ENCODE measurements around the gene PLB1. TPM values are rescaled to one million over a fixed set of nuclear protein-coding genes. Genes with fewer than 3 reads are reported as not detected.

Gene PLB1, protein sequence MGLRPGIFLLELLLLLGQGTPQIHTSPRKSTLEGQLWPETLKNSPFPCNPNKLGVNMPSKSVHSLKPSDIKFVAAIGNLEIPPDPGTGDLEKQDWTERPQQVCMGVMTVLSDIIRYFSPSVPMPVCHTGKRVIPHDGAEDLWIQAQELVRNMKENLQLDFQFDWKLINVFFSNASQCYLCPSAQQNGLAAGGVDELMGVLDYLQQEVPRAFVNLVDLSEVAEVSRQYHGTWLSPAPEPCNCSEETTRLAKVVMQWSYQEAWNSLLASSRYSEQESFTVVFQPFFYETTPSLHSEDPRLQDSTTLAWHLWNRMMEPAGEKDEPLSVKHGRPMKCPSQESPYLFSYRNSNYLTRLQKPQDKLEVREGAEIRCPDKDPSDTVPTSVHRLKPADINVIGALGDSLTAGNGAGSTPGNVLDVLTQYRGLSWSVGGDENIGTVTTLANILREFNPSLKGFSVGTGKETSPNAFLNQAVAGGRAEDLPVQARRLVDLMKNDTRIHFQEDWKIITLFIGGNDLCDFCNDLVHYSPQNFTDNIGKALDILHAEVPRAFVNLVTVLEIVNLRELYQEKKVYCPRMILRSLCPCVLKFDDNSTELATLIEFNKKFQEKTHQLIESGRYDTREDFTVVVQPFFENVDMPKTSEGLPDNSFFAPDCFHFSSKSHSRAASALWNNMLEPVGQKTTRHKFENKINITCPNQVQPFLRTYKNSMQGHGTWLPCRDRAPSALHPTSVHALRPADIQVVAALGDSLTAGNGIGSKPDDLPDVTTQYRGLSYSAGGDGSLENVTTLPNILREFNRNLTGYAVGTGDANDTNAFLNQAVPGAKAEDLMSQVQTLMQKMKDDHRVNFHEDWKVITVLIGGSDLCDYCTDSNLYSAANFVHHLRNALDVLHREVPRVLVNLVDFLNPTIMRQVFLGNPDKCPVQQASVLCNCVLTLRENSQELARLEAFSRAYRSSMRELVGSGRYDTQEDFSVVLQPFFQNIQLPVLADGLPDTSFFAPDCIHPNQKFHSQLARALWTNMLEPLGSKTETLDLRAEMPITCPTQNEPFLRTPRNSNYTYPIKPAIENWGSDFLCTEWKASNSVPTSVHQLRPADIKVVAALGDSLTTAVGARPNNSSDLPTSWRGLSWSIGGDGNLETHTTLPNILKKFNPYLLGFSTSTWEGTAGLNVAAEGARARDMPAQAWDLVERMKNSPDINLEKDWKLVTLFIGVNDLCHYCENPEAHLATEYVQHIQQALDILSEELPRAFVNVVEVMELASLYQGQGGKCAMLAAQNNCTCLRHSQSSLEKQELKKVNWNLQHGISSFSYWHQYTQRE (N-terminal part only)
- 0.37 and 0.48 TPM in 2 replicates for total RNA-seq (2011; cell fraction: chromatin; rRNA removed; ENCODE audit: low replicate concordance)
- total RNA-seq (2011; cell fraction: nucleolus; rRNA removed) = 0.33 TPM in 1 of 2 replicates, not detected in the other
- total RNA-seq (2011; cell fraction: nucleoplasm; rRNA removed) = 0.07 and 0.38 TPM in 2 replicates
- total RNA-seq (2014; rRNA removed) (0.09 TPM in 1 of 2 replicates, not detected in the other), total RNA-seq (2014; rRNA removed; fragmentation: Illumina TruSeq; extraction: Trizol) (not detected in 2 replicates), total RNA-seq (2015; rRNA removed; fragmentation: Illumina TruSeq; extraction: Trizol) (0.04 and 0.19 TPM in 2 replicates), total RNA-seq (2021) (0.07 TPM in 1 of 2 replicates, not detected in the other), polyA plus RNA-seq (2011; rRNA removed) (0.08 and 0.24 TPM in 2 replicates), polyA plus RNA-seq (2014; fragmentation: Illumina TruSeq; extraction: Trizol) (0.03 and 0.11 TPM in 2 replicates), polyA plus RNA-seq (2014; fragmentation: Nextera tagmentation; extraction: Ambion mirVana) (under 1 TPM in 1 of 2 experiments, not detected in 1; 0.01 TPM), polyA plus RNA-seq (2014; rRNA removed) (0.07 and 0.09 TPM in 2 replicates), polyA minus RNA-seq (2011; rRNA and poly(A)+ RNA removed) (0.06 and 0.11 TPM in 2 replicates), Bru-seq, nascent RNA (percentile 5 among the genes with signal in this experiment), BruChase-seq, experiment 1, labeled RNA remaining after a 2-hour chase (percentile 2 among the genes with signal in this experiment), BruChase-seq, experiment 2, labeled RNA remaining after a 6-hour chase (percentile 4 among the genes with signal in this experiment)
- polyA plus RNA-seq (2011; cell fraction: cytosol; rRNA removed) = 0.04 and 0.06 TPM in 2 replicates
- 0.28 and 0.35 TPM in 2 replicates for polyA plus RNA-seq (2011; cell fraction: nucleus; rRNA removed)
- polyA plus RNA-seq (2012) = 0.16 and 0.39 TPM in 2 replicates
- not detected in 2 replicates for polyA minus RNA-seq (2011; cell fraction: cytosol; rRNA and poly(A)+ RNA removed)
- 0.11 and 0.40 TPM in 2 replicates for polyA minus RNA-seq (2011; cell fraction: nucleus; rRNA and poly(A)+ RNA removed)
- long read RNA-seq, experiment 1 = 0 reads
- long read RNA-seq, experiment 2 = 0 reads
- long read RNA-seq, experiment 3 = 0 reads

DNA sequence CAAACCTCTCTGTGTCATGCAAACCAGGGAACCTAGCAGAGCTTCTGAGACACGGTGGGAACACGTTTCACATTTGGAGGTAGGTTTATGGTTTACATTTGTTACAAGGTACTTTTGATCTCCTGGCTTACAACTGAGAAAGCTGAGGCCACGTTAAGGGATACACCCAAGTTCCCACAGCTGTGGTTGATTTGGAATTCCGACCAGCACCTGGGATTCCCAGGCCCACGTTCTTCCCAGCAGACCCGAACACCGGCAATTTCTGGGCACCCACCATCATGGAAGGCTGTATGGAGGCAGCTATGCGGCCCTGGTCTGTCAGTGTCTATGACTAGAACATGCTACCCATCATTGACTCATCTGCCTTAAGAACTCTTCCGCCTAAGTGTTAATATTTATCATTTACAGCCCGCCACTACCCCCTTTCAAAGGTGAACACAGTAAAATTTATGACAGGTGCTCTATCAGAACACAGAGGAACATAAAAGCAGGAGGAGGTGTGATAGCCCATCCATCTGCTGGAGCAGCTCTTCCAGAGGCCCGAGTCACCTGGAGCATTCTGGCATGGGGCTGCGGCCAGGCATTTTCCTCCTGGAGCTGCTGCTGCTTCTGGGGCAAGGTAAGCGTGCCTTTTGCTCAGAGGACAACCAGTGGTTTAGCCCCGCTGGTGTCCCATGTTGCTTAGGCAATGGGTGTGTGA, at the start of gene PLB1:
TSS of gene PLB1 (plus strand) at position 510 of the 700 bp plus-strand sequence. CDS start at position 565, 55 bp downstream.
- no TSS peak for BruUV-seq (replicated peaks)
- CTCF ChIA-PET (ENCODE audit: low intra/inter-chr PET ratio) = no interaction called here
- TF ChIP-seq TEAD2 (tag; IDR thresholded peaks at IDR 0.05) = no peak
- no peak for TF ChIP-seq SREBF2 (CRISPR knock-in tag; IDR thresholded peaks at IDR 0.05)
- TF ChIP-seq, protein P1, sequence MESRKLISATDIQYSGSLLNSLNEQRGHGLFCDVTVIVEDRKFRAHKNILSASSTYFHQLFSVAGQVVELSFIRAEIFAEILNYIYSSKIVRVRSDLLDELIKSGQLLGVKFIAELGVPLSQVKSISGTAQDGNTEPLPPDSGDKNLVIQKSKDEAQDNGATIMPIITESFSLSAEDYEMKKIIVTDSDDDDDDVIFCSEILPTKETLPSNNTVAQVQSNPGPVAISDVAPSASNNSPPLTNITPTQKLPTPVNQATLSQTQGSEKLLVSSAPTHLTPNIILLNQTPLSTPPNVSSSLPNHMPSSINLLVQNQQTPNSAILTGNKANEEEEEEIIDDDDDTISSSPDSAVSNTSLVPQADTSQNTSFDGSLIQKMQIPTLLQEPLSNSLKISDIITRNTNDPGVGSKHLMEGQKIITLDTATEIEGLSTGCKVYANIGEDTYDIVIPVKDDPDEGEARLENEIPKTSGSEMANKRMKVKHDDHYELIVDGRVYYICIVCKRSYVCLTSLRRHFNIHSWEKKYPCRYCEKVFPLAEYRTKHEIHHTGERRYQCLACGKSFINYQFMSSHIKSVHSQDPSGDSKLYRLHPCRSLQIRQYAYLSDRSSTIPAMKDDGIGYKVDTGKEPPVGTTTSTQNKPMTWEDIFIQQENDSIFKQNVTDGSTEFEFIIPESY (CRISPR knock-in tag; IDR thresholded peaks at IDR 0.05) = no peak
- no peak for TF ChIP-seq ZFP1 (CRISPR knock-in tag; IDR thresholded peaks at IDR 0.05)
- TF ChIP-seq, protein P2, sequence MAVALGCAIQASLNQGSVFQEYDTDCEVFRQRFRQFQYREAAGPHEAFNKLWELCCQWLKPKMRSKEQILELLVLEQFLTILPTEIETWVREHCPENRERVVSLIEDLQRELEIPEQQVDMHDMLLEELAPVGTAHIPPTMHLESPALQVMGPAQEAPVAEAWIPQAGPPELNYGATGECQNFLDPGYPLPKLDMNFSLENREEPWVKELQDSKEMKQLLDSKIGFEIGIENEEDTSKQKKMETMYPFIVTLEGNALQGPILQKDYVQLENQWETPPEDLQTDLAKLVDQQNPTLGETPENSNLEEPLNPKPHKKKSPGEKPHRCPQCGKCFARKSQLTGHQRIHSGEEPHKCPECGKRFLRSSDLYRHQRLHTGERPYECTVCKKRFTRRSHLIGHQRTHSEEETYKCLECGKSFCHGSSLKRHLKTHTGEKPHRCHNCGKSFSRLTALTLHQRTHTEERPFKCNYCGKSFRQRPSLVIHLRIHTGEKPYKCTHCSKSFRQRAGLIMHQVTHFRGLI (CRISPR knock-in tag; IDR thresholded peaks at IDR 0.05) = no peak
- no peak for TF ChIP-seq RFX1 (IDR thresholded peaks at IDR 0.05)
- no peak for TF ChIP-seq SRSF7 (optimal IDR thresholded peaks at IDR 0.05; ENCODE audit: low read depth, low read length)
- TF ChIP-seq GABPB2 (CRISPR knock-in tag; conservative IDR thresholded peaks at IDR 0.05) = no peak
- no peak for TF ChIP-seq FOXM1 (IDR thresholded peaks at IDR 0.05; ENCODE audit: low read depth)
- TF ChIP-seq FOXM1 (CRISPR knock-in tag; IDR thresholded peaks at IDR 0.05; ENCODE audit: low read depth) = no peak

More for the DNA sequence above, at the start of gene PLB1:
- WGBS (ENCODE audit: insufficient coverage, low coverage, missing lambda C conversion rate) = 1% methylated on average over 14 of the region's 14 CpGs
- intact Hi-C loops (cut with micrococcal nuclease) (no loop called here), in situ Hi-C loops (cut with MboI) (no loop called here)
- POLR2A ChIA-PET = interaction anchor here (0.6 kb wide), 1 partner anchor 15 kb away, joined by 3 read pairs; no protein-coding TSS in a partner anchor
- DNase-seq (ENCODE audit: extremely low read depth in 1 of 4, low spot score in 3 of 4) (no peak), ATAC-seq (no peak), FAIRE-seq (no peak)
- Histone ChIP-seq H3K9me1 (ENCODE audit: control insufficient read depth, insufficient read depth, low read length) (peaks cover 2% of the 10 kb centered on the region), H3K4me1 (replicated peaks in 1 of 2; ENCODE audit: control insufficient read depth in 2 of 2, insufficient read depth in 2 of 2, low read length in 2 of 2) (no peaks in the 10 kb centered on the region), H3K27me3 (ENCODE audit: control insufficient read depth in 2 of 2, insufficient read depth in 2 of 2, low read length in 2 of 2) (peaks cover 14 to 30% of the 10 kb centered on the region in 2 experiments; a peak in 4 of 5 replicates), H3K36me3 (ENCODE audit: control insufficient read depth, insufficient read depth, low read length) (no peaks in the 10 kb centered on the region), H3K9me3 (replicated peaks; ENCODE audit: control insufficient read depth, insufficient read depth, low read depth, low read length) (no peaks in the 10 kb centered on the region), H3K27ac (ENCODE audit: extremely low read depth, low read depth, low read length) (no peak within 1 kb of the TSS), H3K79me2 (ENCODE audit: control insufficient read depth, insufficient read depth, low read length) (no peaks in the 10 kb centered on the region), H2AFZ (ENCODE audit: low read depth, low read length) (no peak within 1 kb of the TSS), H4K20me1 (replicated peaks; ENCODE audit: control insufficient read depth, insufficient read depth, low read length) (no peaks in the 10 kb centered on the region), H3K4me3 (no peak within 1 kb of the TSS), H3K4me2 (ENCODE audit: insufficient read depth, low read length) (no peak within 1 kb of the TSS), H3K9ac (ENCODE audit: insufficient read depth in 1 of 2, low read depth in 2 of 2, low read length in 2 of 2) (no peak within 1 kb of the TSS)

Measured in K562 (cell line).